GM18507 (cell line): ENCODE results near the gene LRMDA.

Experiments
- DNase-seq: peaks from one replicate; pipeline ENCODE4 v3.0.0; 2011; ENCODE audit warnings: low read depth; ENCODE audit not compliant: insufficient read length; ENCODE audit errors: extremely low spot score
- FAIRE-seq: peaks from 2 replicates; lab custom pipeline; 2011; peaks lifted over from hg19 to GRCh38; lab: Jason Lieb, UNC

Gene LRMDA

GRCh38 chr10:75466886-75467285, 35.5 kb downstream of the LRMDA start:
- DNase-seq: no peak
- FAIRE-seq: no peak

- DNase-seq (no peak), FAIRE-seq (no peak)
These were observed 37.2 kb downstream of the LRMDA start for GRCh38 chr10:75468612-75469005.

GRCh38 chr10:75469006-75469616, 37.7 kb downstream of the LRMDA start:
- DNase-seq (no peak), FAIRE-seq (no peak)

GRCh38 chr10:75470901-75471300, 39.5 kb downstream of the LRMDA start:
- DNase-seq (no peak), FAIRE-seq (no peak)

GRCh38 chr10:75472685-75473084, 41.3 kb downstream of the LRMDA start:
- FAIRE-seq (no peak), DNase-seq (no peak)

- FAIRE-seq: no peak
- DNase-seq: no peak
These were observed 42.7 kb downstream of the LRMDA start for GRCh38 chr10:75474106-75474505.

- no peak for FAIRE-seq
- no peak for DNase-seq
These were observed 44.2 kb downstream of the LRMDA start for GRCh38 chr10:75475460-75476182.

GRCh38 chr10:75476569-75476968, 45.1 kb downstream of the LRMDA start:
- DNase-seq (no peak), FAIRE-seq (no peak)

GRCh38 chr10:75476985-75477384, 45.6 kb downstream of the LRMDA start:
- DNase-seq: no peak
- no peak for FAIRE-seq

- no peak for DNase-seq
These were observed 46.3 kb downstream of the LRMDA start for GRCh38 chr10:75477680-75478079.

GRCh38 chr10:75480374-75480773, 49.0 kb downstream of the LRMDA start:
- DNase-seq (no peak), FAIRE-seq (no peak)

More at GRCh38 chr10:75477680-75478079, 46.3 kb downstream of the LRMDA start:
- FAIRE-seq: no peak

GRCh38 chr10:75483188-75483587, 51.8 kb downstream of the LRMDA start:
- no peak for FAIRE-seq

GRCh38 chr10:75484717-75485116, 53.3 kb downstream of the LRMDA start:
- no peak for FAIRE-seq

More at GRCh38 chr10:75483188-75483587, 51.8 kb downstream of the LRMDA start:
- DNase-seq: no peak

GRCh38 chr10:75486591-75486990, 55.2 kb downstream of the LRMDA start:
- FAIRE-seq: no peak
- no peak for DNase-seq

More at GRCh38 chr10:75484717-75485116, 53.3 kb downstream of the LRMDA start:
- no peak for DNase-seq

- peak; percentile 68 for FAIRE-seq
- no peak for DNase-seq
These were observed 55.8 kb downstream of the LRMDA start for GRCh38 chr10:75487087-75487754.

GRCh38 chr10:75487755-75488125, 56.3 kb downstream of the LRMDA start:
- DNase-seq (no peak), FAIRE-seq (no peak)

- FAIRE-seq (no peak), DNase-seq (no peak)
These were observed 60.9 kb downstream of the LRMDA start for GRCh38 chr10:75492173-75492925.

GRCh38 chr10:75493464-75493863, 62.0 kb downstream of the LRMDA start:
- no peak for DNase-seq

GRCh38 chr10:75495434-75496190, 64.2 kb downstream of the LRMDA start:
- no peak for FAIRE-seq
- DNase-seq: no peak

More at GRCh38 chr10:75493464-75493863, 62.0 kb downstream of the LRMDA start:
- FAIRE-seq: no peak
